SK-N-SH (cell line): Measurements from ENCODE around the gene SLC35C1.

Experiments used
- CHD2 ChIP-seq: fragments of 150-350 bp; IDR thresholded peaks from 2 replicates; pipeline ENCODE4 v1.6.1; 2018; ENCODE audit warnings: low read length; ENCODE audit not compliant: partially characterized antibody
- CTCF ChIP-seq: fragments of 200-600 bp; sonication (generic); IDR thresholded peaks from 2 replicates; pipeline ENCODE4 v1.6.1; 2017; ENCODE audit warnings: antibody characterized with exemption, mild to moderate bottlenecking, moderate library complexity
- EP300 ChIP-seq, 2 experiments: IDR thresholded peaks; 2 replicates each; pipeline versions ENCODE4 v1.4.0 to v1.6.1; 2012; ENCODE audit warnings: borderline replicate concordance in 1 of 2, low read depth in 1 of 2, low read length in 1 of 2
- MAX ChIP-seq: IDR thresholded peaks from 2 replicates; pipeline ENCODE4 v1.4.0; 2012; ENCODE audit warnings: low read depth
- MXI1 ChIP-seq: IDR thresholded peaks from 2 replicates; pipeline ENCODE4 v1.6.1; 2012; ENCODE audit warnings: mild to moderate bottlenecking, low read depth, low read length, improper control_type of control experiment
- RCOR1 ChIP-seq: fragments of 150-350 bp; IDR thresholded peaks from 2 replicates; pipeline ENCODE4 v1.6.1; 2017; ENCODE audit warnings: antibody characterized with exemption, low read length
- SMC3 ChIP-seq: IDR thresholded peaks from 2 replicates; pipeline ENCODE4 v1.6.1; 2012; ENCODE audit warnings: low read depth, low read length, improper control_type of control experiment

GRCh38 chr11:45794169-45794568, 10.8 kb upstream of the SLC35C1 start:
- TF ChIP-seq MXI1 (no peak), CTCF (no peak), MAX (no peak), CHD2 (no peak), SMC3 (no peak), EP300 (IDR thresholded peaks at IDR 0.05; ENCODE audit: borderline replicate concordance in 1 of 2, low read depth in 1 of 2, low read length in 1 of 2) (no peak), RCOR1 (no peak)
